GM18870 (cell line): Measurements from ENCODE around the gene NPAS2.

Experiments used
- ATAC-seq: cut with Tn5 transposase; IDR thresholded peaks from one replicate; pipeline ENCODE4 v1.9.1; 2021; ENCODE audit warnings: moderate library complexity; ENCODE audit not compliant: unreplicated experiment

NPAS2 gene

DNA sequence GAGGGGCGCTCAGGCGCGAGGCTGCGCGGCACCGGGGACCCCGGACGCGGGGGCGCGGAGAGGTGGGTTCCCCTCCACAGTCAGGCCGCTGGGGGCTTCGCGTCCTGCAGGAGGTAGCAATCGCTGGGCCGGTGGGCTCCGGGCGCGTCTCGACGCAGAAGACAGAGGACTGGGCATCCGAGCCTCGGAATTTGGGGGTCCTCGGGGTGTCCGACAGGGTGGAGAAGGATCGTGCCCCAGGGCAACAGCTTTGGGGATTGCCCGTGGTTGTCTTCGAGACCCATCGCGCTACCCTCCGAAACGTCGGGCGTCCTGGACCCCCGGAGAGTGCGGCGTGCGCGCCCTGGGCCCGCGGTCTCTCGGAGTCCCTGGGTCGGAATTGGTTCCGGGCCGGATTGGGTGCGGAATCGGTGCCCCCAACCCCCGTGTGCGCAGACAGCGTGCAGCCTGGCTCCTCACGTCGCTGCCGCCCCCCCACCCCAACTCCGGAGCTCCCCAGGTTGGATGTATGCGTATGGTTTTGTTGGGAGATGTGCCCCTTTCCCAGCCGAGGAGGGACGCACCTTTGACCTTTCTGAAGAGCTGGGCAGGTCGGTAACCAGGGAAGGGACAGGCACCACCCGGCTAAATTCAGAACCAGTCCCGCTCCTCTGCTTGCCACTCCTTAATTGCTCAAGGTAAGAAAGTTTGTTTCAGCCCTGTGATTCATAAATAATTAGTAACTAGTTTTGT is 750 bp downstream of the NPAS2 start:
- no peak for ATAC-seq

DNA sequence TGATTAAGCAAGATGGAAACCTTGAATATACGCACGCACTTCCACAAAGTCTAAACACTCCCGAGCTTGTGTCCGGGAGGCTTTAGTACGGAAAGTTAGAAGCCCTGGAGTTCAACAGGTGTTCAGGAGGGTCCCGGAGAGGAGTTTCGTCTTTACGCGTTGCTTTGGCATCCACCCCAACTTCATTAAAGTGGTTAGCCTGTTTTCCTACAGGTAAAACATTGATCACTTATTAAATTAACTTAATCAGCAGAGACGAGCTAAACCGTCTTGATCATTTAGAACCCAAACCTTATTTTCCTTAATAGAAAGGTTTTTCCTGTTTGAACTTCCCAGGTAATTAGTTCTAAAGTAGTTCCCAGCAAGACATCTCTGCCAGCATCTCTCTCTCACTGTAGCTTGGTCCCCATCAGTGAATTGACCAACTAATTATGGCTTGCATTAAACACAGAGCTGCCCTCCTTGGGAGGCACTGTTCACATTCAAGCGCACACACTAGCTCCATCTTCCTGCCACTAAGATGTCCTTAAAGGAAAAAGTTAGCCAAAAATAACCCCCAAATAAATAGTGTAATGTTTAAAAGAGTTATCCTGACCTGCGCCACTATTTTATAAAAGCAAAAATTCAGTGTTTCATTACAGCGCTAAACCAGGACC is 1.4 kb downstream of the NPAS2 start:
- ATAC-seq, result no peak

DNA sequence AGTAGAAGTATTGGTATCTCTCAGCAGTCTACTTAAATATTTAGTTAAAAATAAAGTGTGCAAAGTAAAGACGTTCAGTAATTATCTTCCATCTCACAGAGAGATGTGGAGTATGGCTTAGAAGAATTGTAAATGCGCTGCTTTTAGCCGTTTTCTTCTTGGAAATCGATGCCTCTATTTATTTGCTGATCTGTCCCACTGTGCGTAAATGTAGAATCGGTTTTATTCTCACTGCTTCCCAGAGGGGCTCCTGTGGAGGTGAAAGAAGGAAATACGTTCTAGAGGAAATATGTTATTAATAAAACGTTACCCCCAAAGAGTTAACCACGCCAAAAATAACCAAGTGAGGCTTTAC is 1.9 kb downstream of the NPAS2 start:
- ATAC-seq, result no peak

DNA sequence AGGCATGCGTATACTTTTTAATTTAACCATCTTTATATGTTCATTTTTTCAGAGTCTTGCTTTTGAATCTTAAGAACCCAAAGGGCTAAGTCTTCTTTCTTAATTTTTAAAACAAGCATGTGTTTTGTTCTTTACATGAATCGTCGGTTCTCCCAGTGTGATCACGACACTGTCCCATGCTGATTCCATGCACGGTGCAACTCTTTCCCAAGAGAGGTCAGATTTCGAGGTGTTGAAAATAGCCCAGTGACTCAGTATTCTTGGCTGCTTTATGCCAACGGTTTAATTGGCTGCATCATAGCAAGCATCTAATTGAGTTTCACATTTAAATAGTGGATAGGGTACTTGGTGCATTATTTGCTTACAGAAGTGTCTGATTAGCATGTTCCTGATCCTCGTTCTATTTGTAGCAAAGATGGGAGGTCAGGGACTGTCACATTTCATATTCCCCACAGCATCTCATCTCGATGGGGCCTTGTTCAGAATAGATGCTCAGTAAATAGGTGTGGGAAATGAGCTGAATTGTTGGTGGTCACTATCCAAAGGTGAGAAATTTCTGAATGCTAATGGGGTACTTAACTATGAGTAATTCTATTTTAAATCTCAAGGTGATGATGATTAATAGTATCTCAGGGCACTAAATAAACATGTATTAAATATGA is 2.8 kb downstream of the NPAS2 start:
- no peak for ATAC-seq

DNA sequence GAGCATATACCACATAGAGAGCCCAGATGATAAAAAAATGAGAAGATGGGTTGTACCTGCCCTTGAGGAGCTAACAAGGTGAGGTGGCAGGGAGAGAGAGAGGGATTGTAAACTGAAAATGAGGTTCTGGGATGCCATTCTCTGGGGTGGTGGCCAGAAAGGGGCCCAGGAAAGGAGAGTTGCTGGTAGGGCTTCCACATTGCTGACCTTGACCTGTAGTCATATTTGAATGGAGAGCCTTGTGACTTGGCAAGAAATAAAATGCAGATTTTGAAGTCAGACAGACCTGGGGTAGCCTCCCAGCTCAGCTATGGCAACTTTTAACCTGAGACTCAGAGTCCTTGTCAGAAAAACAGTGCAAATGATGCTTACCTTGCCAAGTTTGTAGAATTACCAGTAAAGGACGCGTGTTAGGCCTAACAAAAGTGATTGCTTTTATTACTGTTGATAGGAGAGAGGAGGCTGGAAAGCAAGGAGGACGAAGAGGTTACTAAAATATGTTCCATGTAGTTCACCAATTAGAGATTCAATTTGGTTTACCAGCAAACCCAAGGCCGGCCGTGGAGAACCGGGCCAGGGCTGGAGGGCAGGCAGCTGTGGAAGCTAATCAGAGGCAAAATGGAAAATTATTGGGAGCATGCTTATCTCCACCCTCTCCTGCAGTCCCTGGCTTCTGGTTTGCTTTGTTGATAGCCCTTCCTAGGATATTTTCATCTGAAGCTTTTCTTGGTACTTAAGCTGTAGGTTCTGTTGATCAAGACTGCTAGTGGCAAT is 3.9 kb downstream of the NPAS2 start:
- ATAC-seq, result no peak

DNA sequence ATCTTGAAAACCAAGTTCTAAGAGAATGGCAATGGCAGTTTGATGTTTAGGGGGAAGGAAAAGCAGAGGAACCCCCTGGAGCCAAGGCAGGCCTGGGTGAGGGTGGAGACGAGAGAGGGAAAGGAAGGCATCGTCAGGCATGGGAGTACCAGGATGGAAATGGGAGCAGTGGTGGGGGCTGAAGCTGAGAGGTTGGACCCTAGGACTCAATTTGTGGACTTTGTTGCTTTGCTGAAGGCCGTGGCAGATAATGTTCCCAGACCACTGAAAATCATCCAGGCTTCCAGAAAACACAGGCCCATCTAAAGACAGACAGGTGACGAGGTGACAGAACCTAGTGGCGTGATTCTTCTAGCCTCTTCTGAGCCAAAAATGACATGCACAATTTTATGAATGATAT is 4.9 kb downstream of the NPAS2 start:
- ATAC-seq, result no peak

DNA sequence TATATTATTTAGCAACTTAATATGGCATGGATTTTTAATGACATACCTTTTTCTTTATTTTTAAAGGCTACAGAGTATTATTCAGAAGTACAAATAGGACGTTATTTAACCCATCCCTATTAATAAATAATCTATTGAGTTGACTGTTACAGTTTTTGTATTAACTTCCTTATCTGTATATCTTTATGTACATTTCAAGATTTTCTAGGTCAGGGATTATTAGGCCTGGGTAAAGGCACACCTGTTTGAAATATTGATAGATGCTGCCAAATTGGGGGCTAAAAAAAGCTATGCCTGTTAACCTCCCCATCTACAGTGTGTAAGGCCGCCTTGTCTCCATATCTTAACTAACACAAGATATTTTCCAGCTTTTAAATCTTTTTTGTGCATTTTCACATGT is 6.6 kb downstream of the NPAS2 start:
- ATAC-seq, result no peak

DNA sequence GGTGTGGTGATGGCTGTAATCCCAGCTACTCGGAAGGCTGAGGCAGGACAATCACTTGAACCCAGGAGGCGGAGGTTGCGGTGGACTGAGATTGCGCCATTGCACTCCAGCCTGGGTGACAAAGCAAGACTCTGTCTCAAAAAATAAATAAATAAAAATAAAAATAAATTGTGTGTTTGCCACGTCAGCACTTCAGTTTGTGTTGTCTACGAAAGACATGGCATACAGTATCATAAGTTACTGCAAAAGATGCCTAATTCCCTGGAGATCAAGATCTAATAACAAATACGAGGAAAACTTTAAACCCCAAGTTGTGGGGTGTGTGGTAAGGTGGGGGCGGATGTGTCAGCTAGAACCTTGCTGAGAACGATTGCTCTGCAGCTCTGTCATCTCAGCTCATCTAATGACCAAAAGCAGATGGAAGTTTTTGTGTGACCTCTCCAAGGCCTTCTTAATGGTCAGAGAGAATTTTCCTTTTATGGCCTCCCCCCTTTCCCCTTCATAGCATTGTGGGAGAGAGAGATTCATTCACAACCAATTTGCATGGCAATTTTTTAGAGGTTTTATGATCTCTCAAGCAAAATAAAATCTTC is 11.3 kb downstream of the NPAS2 start:
- no peak for ATAC-seq

DNA sequence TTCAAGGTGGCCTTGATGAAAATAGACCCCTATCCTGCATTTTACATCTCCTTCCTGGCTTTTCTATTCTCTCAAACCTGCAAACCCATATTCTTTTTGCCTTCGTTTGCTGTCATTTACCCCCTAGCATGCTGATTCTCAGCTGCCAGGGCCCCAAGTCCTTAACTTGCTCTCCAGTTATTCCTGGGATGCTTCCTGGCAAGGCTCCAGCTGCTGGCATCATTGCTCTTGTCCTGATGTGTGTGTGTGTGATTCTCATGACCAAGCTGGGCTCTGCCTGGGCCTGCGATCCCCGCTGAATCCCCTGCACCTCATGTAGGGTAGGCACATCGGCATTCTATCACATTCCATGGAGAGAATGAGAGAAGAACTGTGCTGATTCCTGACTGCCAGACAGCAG is 11.9 kb downstream of the NPAS2 start:
- ATAC-seq, result no peak

DNA sequence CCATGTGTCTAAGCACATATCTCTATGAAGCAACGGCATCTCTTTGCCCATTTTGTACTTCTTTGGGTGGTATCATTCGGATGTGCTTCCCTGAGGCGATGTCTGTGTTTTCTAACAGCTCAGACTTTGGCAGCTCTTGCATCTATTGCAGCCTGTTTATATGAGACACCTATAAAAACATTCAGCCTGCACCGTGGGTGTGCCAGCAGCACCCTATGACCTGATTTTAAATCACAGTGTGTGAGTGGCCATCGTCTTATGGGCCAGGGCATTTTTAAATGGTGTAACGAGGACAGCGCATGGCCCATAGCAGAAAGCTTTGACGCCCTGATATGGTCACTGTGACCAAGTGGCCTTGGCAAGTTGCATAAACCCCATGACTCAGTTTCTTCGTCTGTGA is 12.9 kb downstream of the NPAS2 start:
- ATAC-seq, result no peak

DNA sequence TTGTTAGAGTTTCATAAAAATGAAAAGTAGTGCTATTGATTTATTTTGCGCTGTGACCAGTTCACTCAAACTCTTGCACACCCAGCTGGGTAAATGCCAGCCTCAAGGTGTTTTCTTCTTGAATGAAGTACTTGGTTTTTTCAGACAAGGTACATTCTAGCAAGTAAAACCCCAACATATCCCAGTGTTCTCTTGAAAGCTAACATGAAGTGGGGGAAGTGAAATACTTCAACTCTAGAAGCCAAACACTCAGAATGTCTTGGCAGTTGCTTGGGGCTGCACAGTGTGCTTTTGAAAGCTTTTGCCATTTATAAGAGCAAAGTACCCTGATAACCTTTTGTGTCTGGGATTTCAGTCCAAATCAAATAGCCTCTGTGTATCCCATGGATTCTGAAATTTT is 13.4 kb downstream of the NPAS2 start:
- no peak for ATAC-seq

DNA sequence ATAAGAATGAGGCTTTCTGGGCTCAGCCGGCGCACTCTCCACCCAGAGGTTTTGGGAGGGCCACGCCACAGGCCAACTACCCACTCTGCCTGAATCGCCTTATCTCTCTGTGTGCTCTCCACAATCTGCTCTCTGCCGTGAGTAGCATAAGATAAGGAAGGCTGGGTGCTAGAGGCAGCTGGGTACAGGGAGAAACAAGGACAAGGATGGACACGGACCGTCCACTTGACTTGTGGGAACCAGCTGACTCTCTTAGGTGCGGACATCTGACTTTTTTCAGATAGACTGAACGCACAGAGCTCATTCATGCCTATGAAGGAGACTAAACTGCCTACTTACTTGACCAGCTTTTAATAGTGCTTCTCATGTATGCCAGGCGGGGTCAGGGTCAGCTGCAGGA is 14.3 kb downstream of the NPAS2 start:
- no peak for ATAC-seq

DNA sequence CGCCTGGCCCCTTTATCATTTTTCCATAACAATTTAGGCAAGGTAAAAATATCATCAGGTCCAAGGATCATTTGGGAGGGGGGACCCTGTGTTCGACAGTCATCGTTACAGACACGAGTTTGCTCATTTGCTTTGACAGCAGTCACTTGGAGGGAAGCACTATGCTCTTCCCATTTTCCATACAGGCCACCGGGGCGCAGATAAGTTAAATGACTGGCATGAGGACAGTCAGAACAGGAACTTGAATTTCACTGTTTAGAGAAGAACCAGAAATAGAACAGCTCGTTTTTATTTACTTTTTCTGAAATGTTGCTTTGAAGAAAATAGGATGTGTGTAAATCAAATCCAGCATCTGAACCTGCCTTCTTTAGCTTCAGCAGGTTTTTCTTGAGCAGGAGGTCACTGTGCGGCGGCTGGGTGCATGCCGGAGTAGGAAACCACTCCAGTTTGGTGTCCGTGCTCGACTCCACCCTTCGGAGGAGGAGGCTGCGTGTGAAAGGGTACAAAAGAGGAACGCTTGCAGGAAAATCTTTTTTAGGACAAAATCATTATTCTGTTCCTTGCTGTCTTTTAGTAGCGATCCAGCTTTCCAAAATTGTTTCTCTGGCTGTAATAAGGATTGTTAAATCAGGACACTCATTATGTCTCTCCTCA is 15.2 kb downstream of the NPAS2 start:
- ATAC-seq, result no peak

DNA sequence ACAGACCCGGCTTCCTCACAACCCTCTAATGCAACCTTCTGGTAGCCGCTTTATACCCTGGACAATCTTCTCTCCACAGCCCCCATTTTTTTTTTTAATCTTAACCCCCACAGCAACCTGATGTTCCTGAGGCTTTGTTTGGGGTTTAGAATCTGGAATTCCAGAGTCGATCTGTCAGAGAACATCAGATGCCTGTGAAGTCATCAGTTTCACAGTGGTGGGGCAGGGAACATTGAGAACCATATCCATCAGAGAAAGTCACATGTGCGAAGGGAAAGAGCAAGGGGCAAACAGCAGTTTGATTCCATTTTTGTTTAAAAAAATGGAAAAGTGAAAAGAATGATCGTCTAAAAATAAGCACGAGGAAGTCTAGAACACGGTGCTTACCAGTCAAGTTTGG is 20.6 kb downstream of the NPAS2 start:
- ATAC-seq, result no peak

DNA sequence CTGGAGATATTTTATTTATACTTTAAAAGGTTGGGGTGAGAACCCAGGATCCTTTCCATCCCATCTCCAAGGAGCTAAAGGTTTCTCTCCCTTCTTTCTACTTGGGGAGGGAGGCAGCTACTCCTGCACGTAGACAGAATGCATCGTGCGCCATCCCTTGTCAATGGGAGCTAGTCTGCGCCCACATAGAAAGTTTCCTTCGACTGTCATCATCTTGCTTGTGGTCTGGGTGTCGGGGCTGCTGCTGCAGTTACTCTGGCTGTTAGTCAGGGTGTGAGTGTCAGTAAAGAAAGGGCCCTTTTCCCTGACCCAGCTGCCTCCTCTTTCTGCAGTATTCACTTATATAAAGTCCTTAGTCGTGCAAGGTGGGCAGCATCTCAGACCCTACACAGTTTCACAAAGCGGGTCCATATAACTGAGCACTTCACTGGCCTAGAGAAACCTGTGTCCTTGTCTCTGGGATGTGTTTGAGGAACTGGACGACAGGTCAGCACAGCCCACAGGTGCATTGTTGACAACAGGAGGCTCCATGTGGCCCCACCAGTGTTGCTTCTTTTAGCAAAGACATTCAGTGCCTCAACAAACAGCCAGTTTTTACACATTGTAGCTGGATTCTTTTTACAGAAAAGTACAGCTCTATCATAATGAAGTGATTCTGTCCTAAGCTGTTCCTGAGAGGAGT is 22.4 kb downstream of the NPAS2 start:
- ATAC-seq, result no peak

DNA sequence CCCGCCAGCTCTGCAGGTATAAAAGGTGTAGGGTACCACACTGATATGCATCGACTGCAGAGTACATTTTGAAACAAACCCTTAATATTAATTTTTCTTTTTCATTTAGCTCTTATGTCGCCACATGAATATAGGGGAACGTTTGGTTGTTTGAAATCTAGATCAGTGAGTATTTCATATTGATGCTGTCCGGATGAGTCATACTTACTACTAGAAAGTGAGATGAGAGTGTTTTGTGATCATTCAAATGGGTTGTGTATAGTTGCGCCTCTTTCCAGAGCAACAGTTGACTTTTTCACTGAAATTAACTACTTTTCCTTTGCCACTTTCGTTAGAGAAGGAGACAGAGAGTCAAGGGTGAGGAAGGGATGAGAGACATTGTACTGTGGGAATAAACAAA is 24.6 kb downstream of the NPAS2 start:
- no peak for ATAC-seq

DNA sequence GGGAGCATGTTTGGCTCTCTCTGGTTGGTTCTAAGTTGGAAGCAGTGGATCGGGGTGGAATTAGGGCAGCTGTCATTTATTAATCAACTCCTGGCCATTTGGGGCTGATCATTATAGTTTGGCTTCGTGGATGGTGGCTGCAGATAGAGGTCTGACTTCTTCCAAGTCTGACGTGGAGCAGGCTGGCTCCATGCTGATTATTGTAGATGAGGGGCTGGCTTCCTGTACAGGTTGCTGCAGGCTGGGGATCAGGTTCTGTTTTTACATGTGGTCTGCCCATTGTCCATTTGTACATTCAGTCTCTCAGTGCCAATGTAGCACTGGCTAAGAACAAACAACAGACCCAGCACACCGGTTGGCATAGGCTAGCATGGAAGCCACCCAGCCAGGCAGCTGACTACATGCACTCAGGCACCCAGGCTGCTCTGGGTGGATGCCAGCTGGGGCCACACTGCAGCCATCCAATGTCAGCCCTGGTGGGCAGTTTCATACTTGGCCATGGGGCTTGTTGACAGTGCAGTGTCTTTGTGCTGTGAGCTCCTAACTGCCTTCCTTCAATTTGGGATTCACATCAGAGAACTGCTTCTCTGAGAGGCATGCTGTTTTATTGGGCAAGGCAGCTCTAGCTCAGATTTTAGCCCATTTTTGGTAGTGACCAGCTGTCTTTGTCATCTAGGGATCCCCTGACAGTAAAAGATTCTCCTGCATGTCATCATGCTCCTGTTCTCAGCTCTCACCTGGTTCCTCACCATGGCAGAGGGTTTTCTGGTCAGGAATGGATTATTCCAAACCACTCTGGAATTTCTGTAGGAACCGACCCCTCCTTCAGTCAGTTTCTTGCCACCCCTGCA is 25.4 kb downstream of the NPAS2 start:
- no peak for ATAC-seq

DNA sequence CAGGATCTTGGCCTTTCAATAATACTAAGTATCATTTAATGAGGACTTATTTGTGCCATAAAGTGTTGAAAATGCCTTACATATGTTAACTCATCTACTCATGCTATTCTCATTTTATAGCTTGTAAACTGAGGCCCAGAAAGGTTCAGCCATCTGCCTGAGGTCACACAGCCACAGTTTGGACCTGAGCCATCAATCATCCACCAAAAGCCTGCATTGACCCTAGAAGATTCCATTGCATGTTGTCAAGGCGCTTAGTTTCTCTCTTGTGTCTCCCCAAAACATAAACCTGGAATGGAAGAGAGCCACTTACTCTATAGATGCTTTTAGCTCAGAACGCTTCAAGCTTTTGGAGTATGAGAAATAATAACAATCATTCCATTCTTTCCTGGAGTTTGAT is 26.8 kb downstream of the NPAS2 start:
- no peak for ATAC-seq

DNA sequence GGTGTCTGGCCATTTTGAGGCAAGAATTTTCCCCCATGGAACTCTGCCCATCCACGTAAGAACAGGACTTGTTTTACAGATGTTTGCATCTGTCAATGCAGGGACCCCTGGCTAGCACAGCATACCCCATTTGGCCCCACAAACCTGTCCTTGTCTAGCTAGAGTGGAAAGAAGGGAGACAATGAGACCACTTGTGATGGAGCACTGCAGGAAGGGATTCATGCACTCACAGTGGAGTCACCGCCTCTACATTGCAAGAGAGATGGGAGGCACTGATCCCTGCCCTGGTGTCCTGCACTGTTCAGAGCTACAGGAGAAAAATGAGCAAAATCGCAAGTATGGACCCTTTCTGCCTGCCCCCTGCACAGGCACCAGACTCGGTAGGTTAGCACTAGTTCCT is 32.5 kb downstream of the NPAS2 start:
- no peak for ATAC-seq
